Body of pancreas (tissue), 4 donors: ENCODE measurements around the gene SKI. TPM values are rescaled to one million over a fixed set of nuclear protein-coding genes. Genes with fewer than 3 reads are reported as not detected.

Source experiments
- ATAC-seq: fragments of 150-250 bp; one replicate; pipeline ENCODE4 v1.9.1; 2016
- DNase-seq, 4 donors: peaks; one replicate each; pipeline ENCODE4 v3.0.0-alpha.2; 2019
- H3K27ac ChIP-seq, 4 donors: fragments of 200-600 bp; sonication (generic); 1 replicate in 3 of 4; 2 replicates in 1 of 4; pipeline versions ENCODE4 v1.5.1 to v1.6.1; 2016 to 2019; ENCODE audit warnings: mild to moderate bottlenecking in 1 of 4, mixed read lengths in 1 of 4, moderate library complexity in 1 of 4
- H3K27me3 ChIP-seq, 2 donors: fragments of 200-600 bp; sonication (generic); one replicate each; pipeline ENCODE4 v1.6.0; 2016; ENCODE audit warnings: mild to moderate bottlenecking in 1 of 2
- H3K36me3 ChIP-seq, 2 donors: fragments of 200-600 bp; sonication (generic); replicated peaks in 1 of 2; 2 replicates each; pipeline ENCODE4 v1.5.1; 2016; ENCODE audit warnings: low read depth in 2 of 2; ENCODE audit not compliant: insufficient read depth in 1 of 2
- H3K4me1 ChIP-seq: fragments of 200-600 bp; sonication (generic); one replicate; pipeline ENCODE4 v1.6.0; 2016
- H3K4me3 ChIP-seq, 2 donors: fragments of 200-600 bp; sonication (generic); 1 replicate in 1 of 2; 2 replicates in 1 of 2; pipeline ENCODE4 v1.5.1; 2016 to 2019
- H3K9me3 ChIP-seq, 3 donors: fragments of 200-600 bp; sonication (generic); 1 replicate in 2 of 3; 2 replicates in 1 of 3; pipeline ENCODE4 v1.5.1; 2016
- CTCF ChIP-seq, 7 experiments: fragments of 450-650 bp in 4 of 7; fragments of 200-600 bp in 3 of 7; sonication (generic) in 3 of 7; IDR thresholded peaks; one replicate each; pipeline ENCODE4 v1.5.1; 2016 to 2019; ENCODE audit warnings: antibody characterized with exemption in 7 of 7
- POLR2A ChIP-seq, 3 donors: fragments of 450-650 bp; IDR thresholded peaks; one replicate each; pipeline ENCODE4 v1.6.1; 2016; ENCODE audit warnings: antibody characterized with exemption in 3 of 3, mild to moderate bottlenecking in 2 of 3
- WGBS, 2 donors: methylation state at CpG; one replicate each; pipeline ENCODE4 v1.1.5; 2017; 5-methylcytosine and 5-hydroxymethylcytosine counted together
- intact Hi-C: fragments of 100-400 bp; cut with DNase I; formaldehyde crosslinking; loops from one replicate; pipeline ENCODE4 v1.15.1; 2023
- total RNA-seq, 2 donors: library from RNA; depleted of rRNA; stranded (reverse); fragments of >200 nt; gene quantifications; one replicate each; pipeline ENCODE4 v1.1.0, GENCODE V29; 2016

The SKI gene
- total RNA-seq, 2 donors from 2014 or later, result 15.8 to 33.0 TPM

- Histone ChIP-seq H3K9me3 (no peaks in the 10 kb centered on the region), H3K4me3 (no peak overlapping the region), H3K27me3 (no peaks in the 10 kb centered on the region), H3K4me1 (peaks cover 40% of the 10 kb centered on the region), H3K36me3 (no peaks in the 10 kb centered on the region), H3K27ac (no peak overlapping the region)
- ATAC-seq, result no peak
- intact Hi-C loops, result no loop called here
- TF ChIP-seq CTCF (IDR thresholded peaks at IDR 0.05), result no peak
- no peak for TF ChIP-seq POLR2A (IDR thresholded peaks at IDR 0.05)
- DNase-seq, result no peak
- WGBS, 2 donors, result 90 to 95% methylated on average over 7 to 19 of the region's 20 CpGs
Measured at GRCh38 chr1:2253036-2253796, 25.1 kb downstream of the SKI start.

GRCh38 chr1:2253797-2254480 is 25.8 kb downstream of the SKI start:
- H3K27me3 ChIP-seq, result no peaks in the 10 kb centered on the region
- no peak for DNase-seq
- intact Hi-C loops, result no loop called here
- no peaks in the 10 kb centered on the region for H3K9me3 ChIP-seq
- H3K27ac ChIP-seq, result no peak overlapping the region
- ATAC-seq, result no peak
- no peak overlapping the region for H3K4me3 ChIP-seq
- peaks cover 32% of the 10 kb centered on the region for H3K4me1 ChIP-seq
- H3K36me3 ChIP-seq, result no peaks in the 10 kb centered on the region
- TF ChIP-seq POLR2A (IDR thresholded peaks at IDR 0.05) (no peak), CTCF (IDR thresholded peaks at IDR 0.05) (no peak)
- 89 to 96% methylated on average over 5 to 21 of the region's 23 CpGs for WGBS, 2 donors

GRCh38 chr1:2255047-2255419 is 26.9 kb downstream of the SKI start:
- intact Hi-C loops, result no loop called here

GRCh38 chr1:2255420-2256369 is 27.6 kb downstream of the SKI start:
- WGBS, 2 donors, result 72 to 78% methylated on average over 5 of the region's 5 CpGs
- DNase-seq, result peak in 1 of 4 donors; percentile 54
- ATAC-seq, result peak; percentile 31
- Histone ChIP-seq H3K4me1 (peaks cover 21% of the 10 kb centered on the region), H3K27ac (peak overlapping the region in 3 of 4 donors; percentile 31 to 59 (median 55)), H3K9me3 (no peaks in the 10 kb centered on the region), H3K36me3 (no peaks in the 10 kb centered on the region), H3K4me3 (no peak overlapping the region), H3K27me3 (no peaks in the 10 kb centered on the region)
- TF ChIP-seq POLR2A (IDR thresholded peaks at IDR 0.05), result no peak
- TF ChIP-seq CTCF (IDR thresholded peaks at IDR 0.05), result no peak
- intact Hi-C loops, result no loop called here

More at GRCh38 chr1:2255047-2255419, 26.9 kb downstream of the SKI start:
- no peak for DNase-seq
- no peaks in the 10 kb centered on the region for H3K27me3 ChIP-seq
- no peak for TF ChIP-seq CTCF (IDR thresholded peaks at IDR 0.05)
- no peak for TF ChIP-seq POLR2A (IDR thresholded peaks at IDR 0.05)
- H3K4me1 ChIP-seq, result peaks cover 25% of the 10 kb centered on the region
- H3K9me3 ChIP-seq, result no peaks in the 10 kb centered on the region
- 89 to 98% methylated on average over 5 to 6 of the region's 6 CpGs for WGBS, 2 donors
- H3K36me3 ChIP-seq, result no peaks in the 10 kb centered on the region
- ATAC-seq, result no peak
- H3K4me3 ChIP-seq, result no peak overlapping the region
- peak overlapping the region in 3 of 4 donors; percentile 19 to 59 (median 55) for H3K27ac ChIP-seq
